ENCODE data around the gene FBF1.
"Not testable (repeated sequence)": the region's sequence is repeated elsewhere in the genome, so short reads cannot be mapped to it uniquely, and the experiment has no call there.

FBF1 gene

GRCh38 chr17:75970626-75971025, 29.8 kb upstream of the FBF1 start:
- Histone ChIP-seq H3K27me3 (ENCODE audit: insufficient read depth, poor library complexity, severe bottlenecking) (no peaks in the 10 kb centered on the region), H3K4me3 (replicated peaks; ENCODE audit: insufficient read depth, low read length) (no peak overlapping the region), H3K27ac (replicated peaks) (peak overlapping the region; percentile 61)
- no peak for TF ChIP-seq CTCF (IDR thresholded peaks at IDR 0.05; ENCODE audit: insufficient read depth, low read length)
- no peak for TF ChIP-seq SPI1 (IDR thresholded peaks at IDR 0.05; ENCODE audit: borderline replicate concordance, low read depth)
- no peak for TF ChIP-seq GABPA (IDR thresholded peaks at IDR 0.05; ENCODE audit: low read depth)
- no peak for TF ChIP-seq REST (IDR thresholded peaks at IDR 0.05; ENCODE audit: insufficient replicate concordance, low read depth)
- TF ChIP-seq POLR2AphosphoS5 (IDR thresholded peaks at IDR 0.05; ENCODE audit: low read depth) = no peak
- DNase-seq (ENCODE audit: low read depth in 1 of 2, low spot score in 1 of 2) = no peak

- Histone ChIP-seq H3K27me3 (ENCODE audit: insufficient read depth, poor library complexity, severe bottlenecking) (no peaks in the 10 kb centered on the region), H3K27ac (replicated peaks) (peak overlapping the region; percentile 61), H3K4me3 (replicated peaks; ENCODE audit: insufficient read depth, low read length) (no peak overlapping the region)
- TF ChIP-seq GABPA (IDR thresholded peaks at IDR 0.05; ENCODE audit: low read depth) = no peak
- peak; percentile 71; the same call in 1 of the 2 replicates for TF ChIP-seq SPI1 (IDR thresholded peaks at IDR 0.05; ENCODE audit: borderline replicate concordance, low read depth)
- peak in 1 of 2 experiments; percentile 59 for DNase-seq (ENCODE audit: low read depth in 1 of 2, low spot score in 1 of 2)
Observed at GRCh38 chr17:75970011-75970523, 29.2 kb upstream of the FBF1 start.

GRCh38 chr17:75969044-75969443, 28.2 kb upstream of the FBF1 start:
- H3K27ac ChIP-seq (replicated peaks); H3K27me3 ChIP-seq (ENCODE audit: insufficient read depth, poor library complexity, severe bottlenecking); DNase-seq (ENCODE audit: low read depth in 1 of 2, low spot score in 1 of 2); H3K4me3 ChIP-seq (replicated peaks; ENCODE audit: insufficient read depth, low read length): not testable (repeated sequence)

- no peaks in the 10 kb centered on the region for H3K27me3 ChIP-seq (ENCODE audit: insufficient read depth, poor library complexity, severe bottlenecking)
- H3K4me3 ChIP-seq (replicated peaks; ENCODE audit: insufficient read depth, low read length) = no peak overlapping the region
- TF ChIP-seq GABPA (IDR thresholded peaks at IDR 0.05; ENCODE audit: low read depth) = no peak
- TF ChIP-seq SPI1 (IDR thresholded peaks at IDR 0.05; ENCODE audit: borderline replicate concordance, low read depth) = no peak
- no peak for TF ChIP-seq POLR2AphosphoS5 (IDR thresholded peaks at IDR 0.05; ENCODE audit: low read depth)
- TF ChIP-seq REST (IDR thresholded peaks at IDR 0.05; ENCODE audit: insufficient replicate concordance, low read depth) = no peak
- no peak for TF ChIP-seq CTCF (IDR thresholded peaks at IDR 0.05; ENCODE audit: insufficient read depth, low read length)
- H3K27ac ChIP-seq (replicated peaks) = no peak overlapping the region
- DNase-seq (ENCODE audit: low read depth in 1 of 2, low spot score in 1 of 2) = no peak
Observed at GRCh38 chr17:75965468-75965867, 24.6 kb upstream of the FBF1 start.

GRCh38 chr17:75959839-75960511, 19.1 kb upstream of the FBF1 start:
- DNase-seq (ENCODE audit: low read depth in 1 of 2, low spot score in 1 of 2) = no peak
- TF ChIP-seq SPI1 (IDR thresholded peaks at IDR 0.05; ENCODE audit: borderline replicate concordance, low read depth) (no peak), REST (IDR thresholded peaks at IDR 0.05; ENCODE audit: insufficient replicate concordance, low read depth) (no peak), POLR2AphosphoS5 (IDR thresholded peaks at IDR 0.05; ENCODE audit: low read depth) (no peak), GABPA (IDR thresholded peaks at IDR 0.05; ENCODE audit: low read depth) (no peak), CTCF (IDR thresholded peaks at IDR 0.05; ENCODE audit: insufficient read depth, low read length) (no peak)
- no peak overlapping the region for H3K27ac ChIP-seq (replicated peaks)
- H3K27me3 ChIP-seq (ENCODE audit: insufficient read depth, poor library complexity, severe bottlenecking) = no peaks in the 10 kb centered on the region
- H3K4me3 ChIP-seq (replicated peaks; ENCODE audit: insufficient read depth, low read length) = no peak overlapping the region
